ENCODE data around the gene STT3B.

DNA sequence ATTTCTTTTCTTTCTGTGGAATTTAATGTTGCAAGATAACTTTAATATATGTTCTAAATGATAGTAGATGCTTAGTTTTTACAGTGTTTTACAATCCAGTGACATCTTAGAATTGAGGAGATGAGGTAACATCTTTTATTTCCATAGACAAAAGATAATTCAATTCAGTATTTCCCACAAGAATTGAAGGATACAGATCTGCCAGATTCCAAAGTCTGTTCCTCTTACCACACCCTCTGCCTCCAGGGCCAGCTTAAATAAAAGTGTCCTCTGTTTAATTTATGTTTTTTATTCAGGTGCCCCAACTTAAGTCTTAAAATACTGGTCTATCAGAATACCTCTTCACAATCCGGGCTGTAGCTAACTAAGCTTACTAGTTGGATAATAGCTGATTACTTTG is 6.5 kb downstream of the STT3B start:
- TF ChIP-seq CTCF (IDR thresholded peaks at IDR 0.05) (no peak), EZH2 (IDR thresholded peaks at IDR 0.05) (no peak), EZH2phosphoT487 (IDR thresholded peaks at IDR 0.05) (no peak)
